Amniotic stem cell (primary cell): Measurements from ENCODE around the gene EFCAB12.
"Not testable (repeated sequence)": the region's sequence is repeated elsewhere in the genome, so short reads cannot be mapped to it uniquely, and the experiment has no call there.

Source experiments
- DNase-seq: peaks from one replicate; lab custom pipeline; 2025; lab: John Stamatoyannopoulos, UW

EFCAB12 gene

GRCh38 chr3:129365296-129366136 is 62.9 kb downstream of the EFCAB12 start:
- no peak for DNase-seq

GRCh38 chr3:129364811-129365210 is 63.6 kb downstream of the EFCAB12 start:
- not testable (repeated sequence) for DNase-seq

DNA sequence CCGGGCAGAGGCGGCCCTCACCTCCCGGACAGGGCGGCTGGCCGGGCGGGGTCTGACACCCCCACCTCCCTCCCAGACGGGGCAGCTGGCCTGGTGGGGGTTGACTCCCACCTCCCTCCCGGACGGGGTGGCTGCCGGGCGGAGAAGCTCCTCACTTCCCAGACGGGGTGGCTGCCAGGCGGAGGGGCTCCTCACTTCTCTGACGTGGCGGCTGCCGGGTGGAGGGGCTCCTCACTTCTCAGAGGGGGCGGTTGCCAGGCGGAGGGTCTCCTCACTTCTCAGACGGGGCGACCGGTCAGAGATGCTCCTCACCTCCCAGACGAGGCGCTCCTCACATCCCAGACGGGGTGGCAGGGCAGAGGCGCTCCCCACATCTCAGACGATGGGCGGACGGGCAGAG is 65.1 kb downstream of the EFCAB12 start:
- not testable (repeated sequence) for DNase-seq

- DNase-seq = no peak
Measured at GRCh38 chr3:129360705-129361460, 67.6 kb downstream of the EFCAB12 start.

DNA sequence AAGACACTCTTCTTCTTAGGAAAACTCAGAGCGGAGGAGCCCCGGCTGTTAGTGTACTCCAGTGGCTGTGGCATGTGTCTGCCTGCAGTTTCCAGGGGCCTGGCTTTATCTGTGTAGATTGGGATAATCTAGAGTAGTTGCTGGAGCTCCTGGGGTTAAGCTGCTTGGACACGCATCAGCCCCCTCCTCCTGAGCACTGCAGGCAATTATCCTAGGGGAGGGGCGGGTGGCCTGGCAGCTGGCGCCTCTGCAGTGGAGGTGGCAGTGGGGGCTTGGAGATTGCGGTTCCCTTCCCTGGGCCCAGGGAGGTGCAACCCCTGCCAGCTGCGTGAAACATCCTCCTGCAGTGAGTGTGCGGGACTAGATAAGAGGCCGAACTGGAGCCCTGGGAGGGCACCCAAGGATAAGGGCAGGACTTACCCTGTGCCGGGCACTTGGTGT is 68.2 kb downstream of the EFCAB12 start:
- DNase-seq = no peak

DNA sequence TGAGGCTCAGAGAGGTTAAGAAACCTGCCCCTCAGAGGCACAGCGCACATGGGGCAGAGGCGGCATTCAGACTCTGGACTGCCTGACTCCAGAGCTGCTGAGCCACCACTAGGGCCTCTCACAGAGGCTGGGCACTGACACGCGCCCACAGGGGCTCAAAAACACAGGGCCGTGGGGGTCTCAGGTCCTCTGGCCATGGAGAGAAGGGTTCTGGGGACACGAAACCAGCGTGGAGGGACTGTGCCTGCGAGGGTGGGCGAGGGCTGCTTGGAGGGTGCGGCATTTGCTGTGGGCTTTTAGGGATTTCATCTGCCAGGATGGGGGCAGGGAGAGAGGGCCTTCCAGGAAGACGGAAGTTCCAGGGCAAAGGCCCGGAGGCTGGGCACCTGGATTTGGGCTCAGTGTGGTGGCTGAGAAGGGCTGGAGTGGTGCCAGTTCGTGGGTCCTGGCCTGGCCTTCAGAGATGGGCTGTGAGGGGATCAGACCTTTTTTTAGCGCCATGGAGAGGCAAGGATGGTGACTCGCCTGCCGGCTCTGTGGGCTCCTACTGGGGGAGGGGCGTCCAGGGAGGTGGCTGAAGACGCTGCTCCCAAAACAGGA is 69.6 kb downstream of the EFCAB12 start:
- DNase-seq = no peak

DNA sequence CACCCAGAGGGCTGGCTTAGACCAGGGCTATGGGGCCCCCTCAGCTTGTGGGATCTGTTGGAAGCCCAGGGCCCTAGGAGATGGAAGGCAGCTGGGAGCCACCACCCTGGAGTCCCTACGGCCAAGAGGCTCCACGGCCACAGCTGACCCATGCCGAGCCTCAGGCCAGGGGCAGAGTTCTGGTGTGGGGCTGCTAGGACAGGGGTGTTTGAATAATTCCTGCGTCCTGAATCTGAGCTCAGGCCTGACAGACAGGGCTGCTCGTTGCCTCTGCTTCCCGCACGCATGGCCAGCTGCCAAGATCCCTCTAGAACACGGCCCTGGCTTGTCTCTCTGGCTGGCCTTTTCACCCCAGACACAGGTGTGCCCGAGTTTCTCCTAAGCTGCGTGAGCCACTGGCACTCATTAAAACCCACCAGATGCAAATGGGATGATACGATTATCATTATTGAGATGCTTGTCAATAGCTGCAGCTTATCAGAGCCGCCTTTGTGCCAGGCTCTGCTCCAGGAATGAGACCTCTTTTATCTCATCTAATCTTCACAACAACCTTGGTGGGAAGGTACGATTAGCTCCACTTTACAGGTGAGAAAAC is 70.2 kb downstream of the EFCAB12 start:
- DNase-seq = no peak

DNA sequence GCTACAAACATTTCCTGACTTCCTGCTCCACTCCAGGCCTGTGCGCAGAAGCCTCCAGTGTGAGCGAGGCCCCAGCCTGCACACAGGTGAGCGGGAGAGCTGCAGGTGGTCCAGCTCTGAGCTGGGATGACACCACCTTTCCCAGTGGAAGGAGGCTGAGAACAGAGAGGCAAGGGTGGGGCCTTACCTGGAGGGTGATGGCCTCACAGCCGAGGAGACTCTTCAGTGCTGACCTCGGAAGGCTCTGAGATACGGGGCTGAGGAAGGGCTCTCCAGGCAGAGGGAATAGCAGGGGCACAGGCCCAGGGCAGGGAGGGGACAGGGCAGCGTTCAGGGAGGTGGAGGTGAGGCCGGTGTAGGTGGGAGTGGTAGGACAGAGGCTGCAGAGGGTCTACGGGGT is 70.8 kb downstream of the EFCAB12 start:
- no peak for DNase-seq

- no peak for DNase-seq
Measured at GRCh38 chr3:129356756-129357425, 71.5 kb downstream of the EFCAB12 start.

DNA sequence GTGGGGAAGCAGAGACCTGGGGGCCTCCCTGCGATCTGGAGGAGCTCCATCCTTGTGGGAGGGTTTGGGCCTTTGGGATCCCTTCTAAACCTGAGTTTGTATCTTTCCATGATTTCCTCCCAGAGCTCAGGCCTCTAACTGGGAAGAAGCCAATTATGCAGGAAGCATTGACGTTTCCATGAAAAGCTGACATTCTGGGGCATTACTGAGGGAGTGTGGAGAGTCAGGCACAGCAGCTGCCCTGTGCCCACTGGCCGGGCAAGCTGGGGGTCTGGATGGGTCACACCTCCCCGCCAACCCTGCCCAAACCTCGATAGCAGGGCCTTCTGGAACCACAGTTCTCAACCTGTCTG is 74.9 kb downstream of the EFCAB12 start:
- DNase-seq = no peak

DNA sequence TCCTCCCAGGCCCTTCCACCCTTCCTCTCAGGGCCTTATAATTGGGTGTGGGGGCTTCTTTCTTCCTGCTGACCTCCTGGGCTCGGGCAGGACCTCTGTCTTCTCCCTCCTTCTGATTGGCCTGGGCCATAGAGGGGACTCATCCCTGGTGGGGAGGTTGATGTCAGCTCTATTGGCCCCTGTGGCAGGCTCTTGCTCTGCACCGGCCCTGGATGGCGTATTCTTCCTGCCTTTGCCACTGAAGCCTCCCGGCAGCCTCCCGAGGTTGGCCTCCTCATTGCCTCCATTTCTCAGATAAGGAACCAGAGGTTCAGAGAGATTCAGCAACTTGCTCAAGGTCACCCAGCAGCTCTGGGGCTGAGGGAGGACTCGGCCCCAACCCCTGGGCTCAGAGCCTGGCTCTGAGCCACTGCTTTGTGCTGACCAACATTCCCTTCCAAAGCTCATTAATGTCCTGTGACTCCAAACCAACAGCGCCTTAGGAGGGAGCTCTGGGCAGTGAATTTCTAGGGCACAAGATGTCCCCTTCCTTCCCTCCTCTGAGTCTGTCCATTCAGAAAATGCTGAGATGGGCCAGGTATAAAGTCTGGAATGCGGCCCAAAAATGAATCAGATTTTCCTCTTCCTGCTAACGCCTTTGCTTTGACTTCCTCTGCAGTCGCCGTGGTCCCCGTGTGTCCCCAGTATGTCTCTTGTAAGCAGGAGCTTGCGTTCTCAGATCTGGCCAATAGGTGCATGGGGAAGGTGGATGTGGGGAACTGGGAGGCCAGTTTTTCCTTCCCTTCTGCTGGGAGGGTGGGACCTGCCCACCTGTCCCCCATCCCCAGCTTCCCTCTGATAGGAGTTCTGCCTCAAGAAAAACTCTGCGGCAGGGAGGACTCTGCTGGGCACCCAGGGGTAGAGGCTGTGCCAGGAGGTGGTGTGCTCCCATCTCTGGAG is 75.5 kb downstream of the EFCAB12 start:
- DNase-seq = no peak

- no peak for DNase-seq
Measured at GRCh38 chr3:129352045-129352444, 76.4 kb downstream of the EFCAB12 start.
